Right lobe of liver (tissue), 4 donors: Measurements from ENCODE around the gene IGF2R.

Experiments
- POLR2A ChIP-seq: fragments of 450-650 bp; IDR thresholded peaks from one replicate; pipeline ENCODE4 v1.6.1; 2017; ENCODE audit warnings: antibody characterized with exemption, mild to moderate bottlenecking
- TF ChIP-seq, protein P1 (sequence below), 4 donors: fragments of 200-600 bp in 3 of 4; fragments of 450-650 bp in 1 of 4; IDR thresholded peaks; one replicate each; pipeline versions ENCODE4 v1.5.1 to v1.8.0; 2016 to 2022; ENCODE audit warnings: antibody characterized with exemption in 4 of 4, mild to moderate bottlenecking in 2 of 4
- donor health status: DM: no; HTN: no; CAD: no.
- donor health status: DM: no; HTN: no; CAD: no.
- donor health status: DM: no; HTN: yes; CAD: no.

DNA sequence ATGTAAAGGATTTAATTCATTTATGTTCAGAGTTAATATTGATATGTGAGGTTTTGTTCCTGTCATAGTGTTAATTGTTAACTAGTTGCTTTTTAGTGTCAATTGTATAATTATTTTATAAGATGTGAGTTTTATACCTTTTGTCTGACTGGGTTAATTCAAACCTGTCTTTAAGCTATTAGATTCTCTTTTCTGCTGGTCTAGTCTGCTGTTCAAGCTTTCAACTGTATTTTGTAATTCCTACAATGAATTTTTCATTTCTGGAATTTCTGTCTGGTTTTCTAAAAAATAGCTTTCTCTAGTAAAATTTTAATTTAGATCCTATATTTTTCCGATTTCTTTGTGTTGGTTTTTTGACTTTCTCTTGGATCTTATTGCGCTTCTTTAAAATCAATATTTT lies 26.5 kb downstream of the IGF2R start:
- TF ChIP-seq, protein P1, sequence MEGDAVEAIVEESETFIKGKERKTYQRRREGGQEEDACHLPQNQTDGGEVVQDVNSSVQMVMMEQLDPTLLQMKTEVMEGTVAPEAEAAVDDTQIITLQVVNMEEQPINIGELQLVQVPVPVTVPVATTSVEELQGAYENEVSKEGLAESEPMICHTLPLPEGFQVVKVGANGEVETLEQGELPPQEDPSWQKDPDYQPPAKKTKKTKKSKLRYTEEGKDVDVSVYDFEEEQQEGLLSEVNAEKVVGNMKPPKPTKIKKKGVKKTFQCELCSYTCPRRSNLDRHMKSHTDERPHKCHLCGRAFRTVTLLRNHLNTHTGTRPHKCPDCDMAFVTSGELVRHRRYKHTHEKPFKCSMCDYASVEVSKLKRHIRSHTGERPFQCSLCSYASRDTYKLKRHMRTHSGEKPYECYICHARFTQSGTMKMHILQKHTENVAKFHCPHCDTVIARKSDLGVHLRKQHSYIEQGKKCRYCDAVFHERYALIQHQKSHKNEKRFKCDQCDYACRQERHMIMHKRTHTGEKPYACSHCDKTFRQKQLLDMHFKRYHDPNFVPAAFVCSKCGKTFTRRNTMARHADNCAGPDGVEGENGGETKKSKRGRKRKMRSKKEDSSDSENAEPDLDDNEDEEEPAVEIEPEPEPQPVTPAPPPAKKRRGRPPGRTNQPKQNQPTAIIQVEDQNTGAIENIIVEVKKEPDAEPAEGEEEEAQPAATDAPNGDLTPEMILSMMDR (IDR thresholded peaks at IDR 0.05) = no peak
- TF ChIP-seq POLR2A = no peak
